ENCODE measurements around the gene FOXP1.

Gene FOXP1

GRCh38 chr3:71583566-71584393 is at the start of gene FOXP1:
FOXP1 (minus strand) TSS chr3:71583728; CDS start chr3:71198381, 385,347 bp downstream.
- H3K27me3 ChIP-seq (ENCODE audit: control insufficient read depth in 1 of 2, insufficient read depth in 2 of 2, low read length in 2 of 2) = no peaks in the 10 kb centered on the region
- peak within 1 kb of the TSS; percentile 91 to 92 for H3K4me3 ChIP-seq (ENCODE audit: low read length in 2 of 2)
- H3K9me3 ChIP-seq (ENCODE audit: control insufficient read depth in 2 of 2, low read length in 2 of 2) = no peaks in the 10 kb centered on the region
- H3K27ac ChIP-seq (ENCODE audit: low read length) = peak within 1 kb of the TSS; percentile 95
- peaks cover 8% of the 10 kb centered on the region for H3K4me1 ChIP-seq (ENCODE audit: control insufficient read depth, insufficient read depth, low read length)
- H3K9ac ChIP-seq (ENCODE audit: low read length in 2 of 2) = peak within 1 kb of the TSS; percentile 91 to 95
- no peaks in the 10 kb centered on the region for H3K36me3 ChIP-seq (ENCODE audit: control insufficient read depth in 2 of 2, insufficient read depth in 2 of 2, low read length in 2 of 2)

GRCh38 chr3:71629711-71630110 is 46.2 kb upstream of the FOXP1 start:
- Histone ChIP-seq H3K27me3 (ENCODE audit: control insufficient read depth in 1 of 2, insufficient read depth in 2 of 2, low read length in 2 of 2) (no peaks in the 10 kb centered on the region), H3K27ac (ENCODE audit: low read length) (peak overlapping the region; percentile 37), H3K9me3 (ENCODE audit: control insufficient read depth in 2 of 2, low read length in 2 of 2) (no peaks in the 10 kb centered on the region), H3K4me3 (ENCODE audit: low read length in 2 of 2) (no peak overlapping the region), H3K9ac (ENCODE audit: low read length in 2 of 2) (no peak overlapping the region), H3K36me3 (ENCODE audit: control insufficient read depth in 2 of 2, insufficient read depth in 2 of 2, low read length in 2 of 2) (no peaks in the 10 kb centered on the region), H3K4me1 (ENCODE audit: control insufficient read depth, insufficient read depth, low read length) (no peaks in the 10 kb centered on the region)

- H3K4me3 ChIP-seq (ENCODE audit: low read length in 2 of 2) = no peak overlapping the region
- H3K36me3 ChIP-seq (ENCODE audit: control insufficient read depth in 2 of 2, insufficient read depth in 2 of 2, low read length in 2 of 2) = no peaks in the 10 kb centered on the region
- H3K9me3 ChIP-seq (ENCODE audit: control insufficient read depth in 2 of 2, low read length in 2 of 2) = no peaks in the 10 kb centered on the region
- H3K27ac ChIP-seq (ENCODE audit: low read length) = peak overlapping the region; percentile 37
- no peaks in the 10 kb centered on the region for H3K27me3 ChIP-seq (ENCODE audit: control insufficient read depth in 1 of 2, insufficient read depth in 2 of 2, low read length in 2 of 2)
- no peak overlapping the region for H3K9ac ChIP-seq (ENCODE audit: low read length in 2 of 2)
- H3K4me1 ChIP-seq (ENCODE audit: control insufficient read depth, insufficient read depth, low read length) = no peaks in the 10 kb centered on the region
Measured at GRCh38 chr3:71629289-71629688, 45.8 kb upstream of the FOXP1 start.

GRCh38 chr3:71628522-71628921 is 45.0 kb upstream of the FOXP1 start:
- Histone ChIP-seq H3K4me1 (ENCODE audit: control insufficient read depth, insufficient read depth, low read length) (no peaks in the 10 kb centered on the region), H3K9me3 (ENCODE audit: control insufficient read depth in 2 of 2, low read length in 2 of 2) (no peaks in the 10 kb centered on the region), H3K27ac (ENCODE audit: low read length) (no peak overlapping the region), H3K27me3 (ENCODE audit: control insufficient read depth in 1 of 2, insufficient read depth in 2 of 2, low read length in 2 of 2) (no peaks in the 10 kb centered on the region), H3K4me3 (ENCODE audit: low read length in 2 of 2) (no peak overlapping the region), H3K9ac (ENCODE audit: low read length in 2 of 2) (no peak overlapping the region), H3K36me3 (ENCODE audit: control insufficient read depth in 2 of 2, insufficient read depth in 2 of 2, low read length in 2 of 2) (no peaks in the 10 kb centered on the region)

GRCh38 chr3:71625676-71626075 is 42.1 kb upstream of the FOXP1 start:
- Histone ChIP-seq H3K9ac (ENCODE audit: low read length in 2 of 2) (no peak overlapping the region), H3K36me3 (ENCODE audit: control insufficient read depth in 2 of 2, insufficient read depth in 2 of 2, low read length in 2 of 2) (no peaks in the 10 kb centered on the region), H3K27me3 (ENCODE audit: control insufficient read depth in 1 of 2, insufficient read depth in 2 of 2, low read length in 2 of 2) (no peaks in the 10 kb centered on the region), H3K27ac (ENCODE audit: low read length) (no peak overlapping the region), H3K9me3 (ENCODE audit: control insufficient read depth in 2 of 2, low read length in 2 of 2) (no peaks in the 10 kb centered on the region), H3K4me1 (ENCODE audit: control insufficient read depth, insufficient read depth, low read length) (no peaks in the 10 kb centered on the region), H3K4me3 (ENCODE audit: low read length in 2 of 2) (no peak overlapping the region)

GRCh38 chr3:71621825-71622537 is 38.5 kb upstream of the FOXP1 start:
- no peak overlapping the region for H3K27ac ChIP-seq (ENCODE audit: low read length)
- H3K9me3 ChIP-seq (ENCODE audit: control insufficient read depth in 2 of 2, low read length in 2 of 2) = no peaks in the 10 kb centered on the region
- H3K9ac ChIP-seq (ENCODE audit: low read length in 2 of 2) = no peak overlapping the region
- no peak overlapping the region for H3K4me3 ChIP-seq (ENCODE audit: low read length in 2 of 2)
- no peaks in the 10 kb centered on the region for H3K4me1 ChIP-seq (ENCODE audit: control insufficient read depth, insufficient read depth, low read length)
- H3K27me3 ChIP-seq (ENCODE audit: control insufficient read depth in 1 of 2, insufficient read depth in 2 of 2, low read length in 2 of 2) = no peaks in the 10 kb centered on the region
- no peaks in the 10 kb centered on the region for H3K36me3 ChIP-seq (ENCODE audit: control insufficient read depth in 2 of 2, insufficient read depth in 2 of 2, low read length in 2 of 2)

GRCh38 chr3:71618538-71618937 is 35.0 kb upstream of the FOXP1 start:
- H3K4me3 ChIP-seq (ENCODE audit: low read length in 2 of 2) = no peak overlapping the region
- H3K9ac ChIP-seq (ENCODE audit: low read length in 2 of 2) = no peak overlapping the region
- no peak overlapping the region for H3K27ac ChIP-seq (ENCODE audit: low read length)
- H3K4me1 ChIP-seq (ENCODE audit: control insufficient read depth, insufficient read depth, low read length) = no peaks in the 10 kb centered on the region
- H3K36me3 ChIP-seq (ENCODE audit: control insufficient read depth in 2 of 2, insufficient read depth in 2 of 2, low read length in 2 of 2) = no peaks in the 10 kb centered on the region
- H3K27me3 ChIP-seq (ENCODE audit: control insufficient read depth in 1 of 2, insufficient read depth in 2 of 2, low read length in 2 of 2) = no peaks in the 10 kb centered on the region
- H3K9me3 ChIP-seq (ENCODE audit: control insufficient read depth in 2 of 2, low read length in 2 of 2) = no peaks in the 10 kb centered on the region

- no peaks in the 10 kb centered on the region for H3K27me3 ChIP-seq (ENCODE audit: control insufficient read depth in 1 of 2, insufficient read depth in 2 of 2, low read length in 2 of 2)
- H3K4me3 ChIP-seq (ENCODE audit: low read length in 2 of 2) = no peak overlapping the region
- H3K36me3 ChIP-seq (ENCODE audit: control insufficient read depth in 2 of 2, insufficient read depth in 2 of 2, low read length in 2 of 2) = no peaks in the 10 kb centered on the region
- no peaks in the 10 kb centered on the region for H3K4me1 ChIP-seq (ENCODE audit: control insufficient read depth, insufficient read depth, low read length)
- H3K9ac ChIP-seq (ENCODE audit: low read length in 2 of 2) = no peak overlapping the region
- H3K27ac ChIP-seq (ENCODE audit: low read length) = no peak overlapping the region
- H3K9me3 ChIP-seq (ENCODE audit: control insufficient read depth in 2 of 2, low read length in 2 of 2) = no peaks in the 10 kb centered on the region
Measured at GRCh38 chr3:71616571-71617021, 33.1 kb upstream of the FOXP1 start.

GRCh38 chr3:71614869-71615268 is 31.3 kb upstream of the FOXP1 start:
- H3K27ac ChIP-seq (ENCODE audit: low read length) = no peak overlapping the region
- no peak overlapping the region for H3K4me3 ChIP-seq (ENCODE audit: low read length in 2 of 2)
- H3K4me1 ChIP-seq (ENCODE audit: control insufficient read depth, insufficient read depth, low read length) = peaks cover 4% of the 10 kb centered on the region
- no peaks in the 10 kb centered on the region for H3K36me3 ChIP-seq (ENCODE audit: control insufficient read depth in 2 of 2, insufficient read depth in 2 of 2, low read length in 2 of 2)
- H3K27me3 ChIP-seq (ENCODE audit: control insufficient read depth in 1 of 2, insufficient read depth in 2 of 2, low read length in 2 of 2) = no peaks in the 10 kb centered on the region
- H3K9me3 ChIP-seq (ENCODE audit: control insufficient read depth in 2 of 2, low read length in 2 of 2) = no peaks in the 10 kb centered on the region
- H3K9ac ChIP-seq (ENCODE audit: low read length in 2 of 2) = no peak overlapping the region

GRCh38 chr3:71614426-71614825 is 30.9 kb upstream of the FOXP1 start:
- no peaks in the 10 kb centered on the region for H3K36me3 ChIP-seq (ENCODE audit: control insufficient read depth in 2 of 2, insufficient read depth in 2 of 2, low read length in 2 of 2)

GRCh38 chr3:71611099-71611498 is 27.6 kb upstream of the FOXP1 start:
- Histone ChIP-seq H3K4me3 (ENCODE audit: low read length in 2 of 2) (no peak overlapping the region), H3K9ac (ENCODE audit: low read length in 2 of 2) (no peak overlapping the region), H3K9me3 (ENCODE audit: control insufficient read depth in 2 of 2, low read length in 2 of 2) (no peaks in the 10 kb centered on the region), H3K27me3 (ENCODE audit: control insufficient read depth in 1 of 2, insufficient read depth in 2 of 2, low read length in 2 of 2) (no peaks in the 10 kb centered on the region), H3K4me1 (ENCODE audit: control insufficient read depth, insufficient read depth, low read length) (peaks cover 4% of the 10 kb centered on the region), H3K27ac (ENCODE audit: low read length) (no peak overlapping the region), H3K36me3 (ENCODE audit: control insufficient read depth in 2 of 2, insufficient read depth in 2 of 2, low read length in 2 of 2) (no peaks in the 10 kb centered on the region)

More at GRCh38 chr3:71614426-71614825, 30.9 kb upstream of the FOXP1 start:
- no peak overlapping the region for H3K9ac ChIP-seq (ENCODE audit: low read length in 2 of 2)
- H3K4me3 ChIP-seq (ENCODE audit: low read length in 2 of 2) = no peak overlapping the region
- peaks cover 4% of the 10 kb centered on the region for H3K4me1 ChIP-seq (ENCODE audit: control insufficient read depth, insufficient read depth, low read length)
- H3K9me3 ChIP-seq (ENCODE audit: control insufficient read depth in 2 of 2, low read length in 2 of 2) = no peaks in the 10 kb centered on the region
- no peak overlapping the region for H3K27ac ChIP-seq (ENCODE audit: low read length)
- H3K27me3 ChIP-seq (ENCODE audit: control insufficient read depth in 1 of 2, insufficient read depth in 2 of 2, low read length in 2 of 2) = no peaks in the 10 kb centered on the region

Data from stomach smooth muscle (tissue), 2 donors.